Spleen (tissue), 7 donors: ENCODE measurements around the gene AGAP3.

Experiments used
- POLR2A ChIP-seq, 3 donors: fragments of 450-650 bp; IDR thresholded peaks; one replicate each; pipeline ENCODE4 v1.5.1; 2017; ENCODE audit warnings: antibody characterized with exemption in 3 of 3, mild to moderate bottlenecking in 1 of 3
- POLR2AphosphoS5 ChIP-seq, 3 donors: sonication (generic); formaldehyde crosslinking; IDR thresholded peaks; one replicate each; pipeline ENCODE4 v1.5.1; 2017; ENCODE audit warnings: antibody characterized with exemption in 3 of 3
- TF ChIP-seq, protein P1 (sequence below), 11 experiments: fragments of 200-600 bp in 7 of 11; fragments of 450-650 bp in 4 of 11; sonication (generic) in 4 of 11; IDR thresholded peaks in 8 of 11; conservative IDR thresholded peaks in 3 of 11; 1 replicate in 7 of 11; 2 replicates in 4 of 11; pipeline versions ENCODE4 v1.4.0 to v1.8.0; 2016 to 2021; ENCODE audit warnings: antibody characterized with exemption in 11 of 11, inconsistent platforms in 4 of 11, mild to moderate bottlenecking in 1 of 11
- donor health status: DM: no; HTN: no; CAD: no; lungs with moderate emphysema.
- donor health status: DM: no; HTN: no; CAD: no.
- donor health status: DM: no; HTN: no; CAD: no.

DNA sequence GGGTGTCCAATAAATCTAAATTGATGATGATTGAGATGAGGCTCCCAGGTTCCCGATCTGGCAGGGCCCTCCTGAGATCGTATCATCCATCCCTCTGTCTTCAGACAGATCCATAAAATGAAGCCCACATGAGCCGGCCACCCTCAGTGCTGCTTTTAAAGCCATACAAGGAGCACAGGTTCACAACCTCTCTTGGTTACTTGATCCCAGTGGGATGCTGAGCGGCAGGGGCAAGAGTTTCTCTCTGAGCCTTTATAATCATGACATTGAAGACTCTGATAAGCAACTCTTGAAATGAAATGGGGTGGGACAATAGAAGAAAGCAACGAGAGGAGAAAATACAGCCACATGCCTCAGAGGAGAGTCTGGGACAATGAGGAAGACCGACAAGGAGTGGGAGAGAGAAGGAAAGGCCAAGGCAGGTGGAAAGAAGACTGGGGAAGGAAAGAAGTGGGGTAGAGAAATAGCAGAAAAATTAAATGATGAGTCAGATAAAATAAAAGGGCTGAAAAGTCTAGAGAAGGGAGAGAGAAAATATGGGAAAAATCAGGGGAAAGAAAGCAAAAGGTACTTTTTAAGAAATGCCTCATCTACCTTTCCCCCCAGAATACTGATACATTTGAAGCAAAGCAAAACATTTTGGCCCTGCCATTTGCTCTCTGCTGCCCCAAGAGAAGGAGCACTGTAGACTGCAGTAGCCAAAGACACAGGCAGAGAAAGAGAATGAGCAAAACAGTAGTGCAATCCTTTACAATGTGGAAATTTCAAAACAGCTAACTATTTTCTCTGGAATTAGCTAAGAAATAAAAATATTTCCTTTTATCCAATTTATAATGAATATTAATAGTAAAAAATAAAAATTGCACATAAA, 66.6 kb downstream of the AGAP3 start:
- TF ChIP-seq, protein P1, sequence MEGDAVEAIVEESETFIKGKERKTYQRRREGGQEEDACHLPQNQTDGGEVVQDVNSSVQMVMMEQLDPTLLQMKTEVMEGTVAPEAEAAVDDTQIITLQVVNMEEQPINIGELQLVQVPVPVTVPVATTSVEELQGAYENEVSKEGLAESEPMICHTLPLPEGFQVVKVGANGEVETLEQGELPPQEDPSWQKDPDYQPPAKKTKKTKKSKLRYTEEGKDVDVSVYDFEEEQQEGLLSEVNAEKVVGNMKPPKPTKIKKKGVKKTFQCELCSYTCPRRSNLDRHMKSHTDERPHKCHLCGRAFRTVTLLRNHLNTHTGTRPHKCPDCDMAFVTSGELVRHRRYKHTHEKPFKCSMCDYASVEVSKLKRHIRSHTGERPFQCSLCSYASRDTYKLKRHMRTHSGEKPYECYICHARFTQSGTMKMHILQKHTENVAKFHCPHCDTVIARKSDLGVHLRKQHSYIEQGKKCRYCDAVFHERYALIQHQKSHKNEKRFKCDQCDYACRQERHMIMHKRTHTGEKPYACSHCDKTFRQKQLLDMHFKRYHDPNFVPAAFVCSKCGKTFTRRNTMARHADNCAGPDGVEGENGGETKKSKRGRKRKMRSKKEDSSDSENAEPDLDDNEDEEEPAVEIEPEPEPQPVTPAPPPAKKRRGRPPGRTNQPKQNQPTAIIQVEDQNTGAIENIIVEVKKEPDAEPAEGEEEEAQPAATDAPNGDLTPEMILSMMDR (IDR thresholded peaks at IDR 0.05 in 8 of 11, conservative IDR thresholded peaks at IDR 0.05 in 3 of 11), result no peak
- TF ChIP-seq POLR2AphosphoS5 (IDR thresholded peaks at IDR 0.05) (no peak), POLR2A (IDR thresholded peaks at IDR 0.05) (no peak)
